Smooth muscle cell (in vitro differentiated cells): ENCODE measurements around the gene DNAH3. TPM values are rescaled to one million over a fixed set of nuclear protein-coding genes. Genes with fewer than 3 reads are reported as not detected.
A peak's percentile ranks its signal among the peaks of the same experiment; 100 is the strongest.

Experiments
- DNase-seq: peaks from one replicate; lab custom pipeline; 2025; ENCODE audit not compliant: unreplicated experiment; lab: John Stamatoyannopoulos, UW
- H2AFZ ChIP-seq: fragments of 200-600 bp; sonication (generic); 2 replicates; pipeline ENCODE4 v1.6.0; 2016; ENCODE audit warnings: antibody characterized with exemption, low read depth, mild to moderate bottlenecking
- H3F3A ChIP-seq: fragments of 200-600 bp; sonication (generic); 2 replicates; pipeline ENCODE4 v1.6.0; 2017; ENCODE audit warnings: antibody characterized with exemption, low read depth
- H3K27ac ChIP-seq: fragments of 200-600 bp; sonication (generic); 2 replicates; pipeline ENCODE4 v1.5.1; 2016; ENCODE audit warnings: low read depth, mild to moderate bottlenecking
- H3K27me3 ChIP-seq: fragments of 200-600 bp; sonication (generic); 2 replicates; pipeline ENCODE4 v1.6.1; 2016; ENCODE audit warnings: low read depth, mild to moderate bottlenecking
- H3K36me3 ChIP-seq: fragments of 200-600 bp; sonication (generic); 2 replicates; pipeline ENCODE4 v1.5.1; 2016; ENCODE audit warnings: low read depth
- H3K4me1 ChIP-seq: fragments of 200-600 bp; sonication (generic); 2 replicates; pipeline ENCODE4 v1.5.1; 2016; ENCODE audit warnings: low read depth
- H3K4me2 ChIP-seq: fragments of 200-600 bp; sonication (generic); 2 replicates; pipeline ENCODE4 v1.6.0; 2016; ENCODE audit warnings: mild to moderate bottlenecking
- H3K4me3 ChIP-seq: fragments of 200-600 bp; sonication (generic); 2 replicates; pipeline ENCODE4 v1.5.1; 2016; ENCODE audit warnings: mild to moderate bottlenecking
- H3K79me2 ChIP-seq: fragments of 200-600 bp; sonication (generic); 2 replicates; pipeline ENCODE4 v1.6.0; 2016; ENCODE audit warnings: low read depth, mild to moderate bottlenecking
- H3K9ac ChIP-seq: fragments of 200-600 bp; sonication (generic); 2 replicates; pipeline ENCODE4 v1.6.0; 2016; ENCODE audit warnings: low read depth
- H3K9me3 ChIP-seq: fragments of 200-600 bp; sonication (generic); replicated peaks from 2 replicates; pipeline ENCODE4 v1.5.1; 2016; ENCODE audit warnings: low read depth
- H4K20me1 ChIP-seq: fragments of 200-600 bp; sonication (generic); 2 replicates; pipeline ENCODE4 v1.6.0; 2016; ENCODE audit warnings: low read depth
- WGBS: methylation state at CpG from one replicate; pipeline ENCODE4 v1.1.7; 2016; ENCODE audit warnings: low lambda C conversion rate; 5-methylcytosine and 5-hydroxymethylcytosine counted together
- polyA plus RNA-seq: library from polyadenylated mRNA; unstranded; fragments of >200 nt; fragmentation: Nextera tagmentation; extraction: Ambion mirVana; gene quantifications from 2 replicates; pipeline ENCODE4 v1.2.1, GENCODE V29; 2016
- total RNA-seq: library from RNA; depleted of rRNA; stranded (reverse); fragments of >200 nt; gene quantifications from 2 replicates; pipeline ENCODE4 v1.2.3, GENCODE V29; 2014
- TF ChIP-seq, protein P1 (sequence below): fragments of 200-600 bp; sonication (generic); IDR thresholded peaks from 2 replicates; pipeline ENCODE4 v1.5.1; 2017; ENCODE audit warnings: borderline replicate concordance, mild to moderate bottlenecking, antibody characterized with exemption; ENCODE audit not compliant: insufficient read depth, poor library complexity, severe bottlenecking

The DNAH3 gene
- total and polyA plus RNA-seq, 2 experiments from 2014 or later = not detected

DNA sequence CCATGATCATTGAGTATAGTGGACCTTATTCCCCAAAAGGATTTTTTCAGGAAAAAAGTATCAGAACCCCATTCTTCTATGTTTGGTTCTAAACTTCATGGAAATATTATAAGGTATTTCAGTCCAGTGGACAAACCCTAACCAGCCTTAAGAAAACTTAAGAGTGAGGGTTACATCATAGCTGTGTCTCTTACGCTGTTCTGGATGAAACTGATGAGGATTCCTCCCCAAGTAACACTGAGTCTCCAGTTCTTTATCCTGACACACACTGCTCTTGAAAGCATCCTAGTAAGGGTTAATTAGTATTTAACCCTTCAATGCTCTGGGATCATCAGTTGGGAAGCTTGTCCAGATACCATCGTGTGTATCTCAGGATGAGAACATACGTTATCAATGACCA lies 245.1 kb downstream of the DNAH3 start:
- no peak for DNase-seq
- 56% methylated on average over 3 of the region's 3 CpGs for WGBS
- H3K4me1 ChIP-seq = peaks cover 29% of the 10 kb centered on the region

DNA sequence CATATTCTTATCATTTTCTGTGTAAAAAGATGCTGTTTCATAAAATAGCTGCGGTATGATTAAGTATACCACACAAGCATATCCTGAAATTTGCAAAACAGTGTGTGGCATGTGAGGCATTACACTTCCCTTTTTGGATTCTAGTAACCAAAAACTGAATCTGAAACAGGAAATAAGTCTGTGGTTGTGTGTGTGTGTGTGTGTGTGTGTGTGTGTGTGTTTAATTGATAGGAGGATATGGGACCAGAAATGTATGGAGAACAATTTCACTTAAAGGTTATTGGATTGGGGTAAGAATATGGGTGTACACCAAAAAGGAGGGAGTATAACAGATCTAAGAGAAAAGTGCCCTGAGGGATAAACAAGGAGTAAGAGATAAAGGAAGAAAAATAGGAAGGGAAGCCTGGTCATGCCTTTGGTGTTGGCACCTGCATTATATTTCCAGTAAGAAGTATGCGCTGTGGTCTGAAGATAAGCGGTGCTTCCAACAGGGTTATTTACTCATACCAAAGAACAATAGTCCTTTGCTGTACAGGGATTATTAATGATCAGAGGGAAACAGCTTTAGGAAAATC lies 246.1 kb downstream of the DNAH3 start:
- Histone ChIP-seq H3K27me3 (no peaks in the 10 kb centered on the region), H3K27ac (peak overlapping the region; percentile 78), H3K9me3 (no peaks in the 10 kb centered on the region), H3K4me1 (peaks cover 29% of the 10 kb centered on the region), H3K4me2 (peak overlapping the region; percentile 69), H3K79me2 (peaks cover 13% of the 10 kb centered on the region), H4K20me1 (peaks cover 1% of the 10 kb centered on the region), H2AFZ (no peak overlapping the region), H3K36me3 (no peaks in the 10 kb centered on the region), H3K4me3 (no peak overlapping the region), H3K9ac (no peak overlapping the region), H3F3A (peaks cover 19% of the 10 kb centered on the region)
- TF ChIP-seq, protein P1, sequence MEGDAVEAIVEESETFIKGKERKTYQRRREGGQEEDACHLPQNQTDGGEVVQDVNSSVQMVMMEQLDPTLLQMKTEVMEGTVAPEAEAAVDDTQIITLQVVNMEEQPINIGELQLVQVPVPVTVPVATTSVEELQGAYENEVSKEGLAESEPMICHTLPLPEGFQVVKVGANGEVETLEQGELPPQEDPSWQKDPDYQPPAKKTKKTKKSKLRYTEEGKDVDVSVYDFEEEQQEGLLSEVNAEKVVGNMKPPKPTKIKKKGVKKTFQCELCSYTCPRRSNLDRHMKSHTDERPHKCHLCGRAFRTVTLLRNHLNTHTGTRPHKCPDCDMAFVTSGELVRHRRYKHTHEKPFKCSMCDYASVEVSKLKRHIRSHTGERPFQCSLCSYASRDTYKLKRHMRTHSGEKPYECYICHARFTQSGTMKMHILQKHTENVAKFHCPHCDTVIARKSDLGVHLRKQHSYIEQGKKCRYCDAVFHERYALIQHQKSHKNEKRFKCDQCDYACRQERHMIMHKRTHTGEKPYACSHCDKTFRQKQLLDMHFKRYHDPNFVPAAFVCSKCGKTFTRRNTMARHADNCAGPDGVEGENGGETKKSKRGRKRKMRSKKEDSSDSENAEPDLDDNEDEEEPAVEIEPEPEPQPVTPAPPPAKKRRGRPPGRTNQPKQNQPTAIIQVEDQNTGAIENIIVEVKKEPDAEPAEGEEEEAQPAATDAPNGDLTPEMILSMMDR = no peak
- no peak for DNase-seq
- 50% methylated on average over 3 of the region's 3 CpGs for WGBS

More for the DNA sequence above, 245.1 kb downstream of the DNAH3 start:
- Histone ChIP-seq H3K27me3 (no peaks in the 10 kb centered on the region), H3K27ac (peak overlapping the region; percentile 78), H3K4me2 (peak overlapping the region; percentile 69), H3K9me3 (no peaks in the 10 kb centered on the region), H3K36me3 (no peaks in the 10 kb centered on the region), H4K20me1 (no peaks in the 10 kb centered on the region), H3K79me2 (peaks cover 11% of the 10 kb centered on the region), H3K4me3 (no peak overlapping the region), H3F3A (peaks cover 19% of the 10 kb centered on the region), H2AFZ (no peak overlapping the region), H3K9ac (no peak overlapping the region)
- TF ChIP-seq, protein P1 = no peak

DNA sequence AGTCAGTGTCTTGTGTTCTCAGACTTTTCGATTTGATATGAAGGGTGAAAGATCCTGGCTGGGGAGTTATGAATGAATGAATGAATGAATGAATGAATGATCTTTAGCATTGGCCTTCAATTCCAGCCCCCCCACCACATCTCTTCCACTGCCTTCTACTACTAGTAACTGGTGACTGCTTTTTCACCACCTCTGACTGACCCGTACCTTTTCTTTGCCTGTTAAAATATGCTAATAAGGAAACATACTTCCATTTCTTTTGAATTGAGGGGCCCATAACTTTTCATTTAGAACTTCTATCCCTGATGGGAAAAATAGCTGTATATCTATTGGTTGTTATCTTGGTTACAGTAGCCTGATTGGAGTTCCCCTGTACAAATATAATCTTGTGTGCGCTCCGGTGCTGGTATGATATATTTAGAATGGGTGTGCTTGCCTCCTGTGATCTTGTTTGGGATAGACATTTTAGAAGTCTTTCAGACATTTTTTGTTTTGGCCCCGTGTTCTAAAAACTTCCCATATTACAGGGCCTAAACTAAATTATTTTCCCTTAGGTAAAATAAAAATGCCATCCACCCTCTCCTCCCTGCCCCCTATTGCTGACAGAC lies 246.6 kb downstream of the DNAH3 start:
- Histone ChIP-seq H3K27ac (peak overlapping the region; percentile 78), H3K4me2 (peak overlapping the region; percentile 69), H2AFZ (no peak overlapping the region), H3K4me1 (peaks cover 29% of the 10 kb centered on the region), H3F3A (peaks cover 19% of the 10 kb centered on the region), H3K9me3 (no peaks in the 10 kb centered on the region), H3K27me3 (no peaks in the 10 kb centered on the region), H3K4me3 (no peak overlapping the region), H3K36me3 (no peaks in the 10 kb centered on the region), H3K9ac (no peak overlapping the region), H3K79me2 (peaks cover 19% of the 10 kb centered on the region), H4K20me1 (peaks cover 7% of the 10 kb centered on the region)
- no peak for DNase-seq
- 77% methylated on average over 5 of the region's 5 CpGs for WGBS
- TF ChIP-seq, protein P1 = no peak
